Lung (tissue), 12 donors: ENCODE data around the gene STEAP1B. TPM values are rescaled to one million over a fixed set of nuclear protein-coding genes. Genes with fewer than 3 reads are reported as not detected.

Experiments used
- ATAC-seq: fragments of 200-7000 bp; cut with Tn5 transposase; one replicate; pipeline ENCODE4 v1.9.1; 2020; ENCODE audit warnings: moderate number of reproducible peaks; ENCODE audit not compliant: insufficient read depth, low FRiP score
- DNase-seq, 3 donors: peaks; one replicate each; pipeline ENCODE4 v3.0.0-alpha.2; 2013 to 2017
- H3K27ac ChIP-seq, 2 donors: one replicate each; pipeline ENCODE4 v1.5.1; 2013; ENCODE audit warnings: mild to moderate bottlenecking in 2 of 2, moderate library complexity in 2 of 2, control low read depth in 1 of 2, inconsistent platforms in 1 of 2, low read depth in 1 of 2, low read length in 1 of 2
- H3K27me3 ChIP-seq, 3 donors: one replicate each; pipeline ENCODE4 v1.5.1; 2013; ENCODE audit warnings: low read length in 2 of 3; ENCODE audit not compliant: control insufficient read depth in 3 of 3, insufficient read depth in 3 of 3
- H3K36me3 ChIP-seq, 4 donors: one replicate each; pipeline ENCODE4 v1.5.1; 2013; ENCODE audit warnings: low read length in 4 of 4, mild to moderate bottlenecking in 1 of 4, moderate library complexity in 1 of 4; ENCODE audit not compliant: control insufficient read depth in 4 of 4, insufficient read depth in 4 of 4
- H3K4me1 ChIP-seq, 5 donors: one replicate each; pipeline ENCODE4 v1.5.1; 2013; ENCODE audit warnings: low read length in 5 of 5, mild to moderate bottlenecking in 2 of 5, moderate library complexity in 1 of 5; ENCODE audit not compliant: control insufficient read depth in 5 of 5, insufficient read depth in 5 of 5
- H3K4me3 ChIP-seq: one replicate; pipeline ENCODE4 v1.5.1; 2013; ENCODE audit warnings: mild to moderate bottlenecking, control low read depth, moderate library complexity
- H3K9ac ChIP-seq, 2 donors: one replicate each; pipeline ENCODE4 v1.5.1; 2013; ENCODE audit warnings: low read length in 2 of 2, control low read depth in 1 of 2; ENCODE audit not compliant: insufficient read depth in 1 of 2
- H3K9me3 ChIP-seq, 4 donors: one replicate each; pipeline ENCODE4 v1.5.1; 2013; ENCODE audit warnings: low read length in 3 of 4, mild to moderate bottlenecking in 1 of 4, moderate library complexity in 1 of 4; ENCODE audit not compliant: control insufficient read depth in 4 of 4, insufficient read depth in 3 of 4
- CTCF ChIP-seq: IDR thresholded peaks from 2 replicates; pipeline ENCODE4 v1.5.1; 2012; ENCODE audit warnings: mild to moderate bottlenecking; ENCODE audit errors: control extremely low read depth, extremely low read depth
- WGBS, 2 donors: extraction: QIAGEN DNeasy Blood & Tissue Kit; methylation state at CpG; one replicate each; pipeline ENCODE4 v1.1.7; 2013; 5-methylcytosine and 5-hydroxymethylcytosine counted together
- polyA plus RNA-seq, 2 donors: library from polyadenylated mRNA; stranded (reverse); fragments of 200-250 nt; gene quantifications; one replicate each; pipeline ENCODE4 v1.2.1, GENCODE V29; 2013
- total RNA-seq, 2 donors: library from RNA; depleted of rRNA in 1 of 2; stranded (reverse); fragments of >200 nt in 1 of 2; gene quantifications; one replicate each; pipeline ENCODE4 v1.2.1, GENCODE V29; 2014 to 2021
- donor health status: control.
- donor health status: control.
- donor health status: Bipolar disorder and iron deficiency.
- donor health status: healthy.
- donor health status: DM: yes; HTN: yes; CAD: no.

Gene STEAP1B
- total and polyA plus RNA-seq, 4 donors: 0.16 to 1.5 (median 0.96) TPM

GRCh38 chr7:22432203-22432718 is 67.7 kb downstream of the STEAP1B start:
- Histone ChIP-seq H3K4me1 (peaks cover 0 to 2% (median 0%) of the 10 kb centered on the region in 5 donors), H3K9ac (no peak overlapping the region), H3K27me3 (no peaks in the 10 kb centered on the region), H3K9me3 (peaks cover 0 to 3% (median 0%) of the 10 kb centered on the region in 4 donors), H3K4me3 (no peak overlapping the region), H3K36me3 (no peaks in the 10 kb centered on the region), H3K27ac (no peak overlapping the region)
- ATAC-seq: no peak
- 93 to 98% methylated on average over 3 of the region's 3 CpGs for WGBS, 2 donors
- no peak for DNase-seq
- no peak for TF ChIP-seq CTCF

GRCh38 chr7:22430457-22430856 is 69.5 kb downstream of the STEAP1B start:
- Histone ChIP-seq H3K9ac (no peak overlapping the region), H3K4me1 (no peaks in the 10 kb centered on the region), H3K4me3 (no peak overlapping the region), H3K27me3 (no peaks in the 10 kb centered on the region), H3K27ac (no peak overlapping the region), H3K9me3 (no peaks in the 10 kb centered on the region), H3K36me3 (no peaks in the 10 kb centered on the region)
- DNase-seq: no peak
- TF ChIP-seq CTCF: no peak
- WGBS, 2 donors: 82 to 87% methylated on average over 5 of the region's 5 CpGs
- ATAC-seq: no peak

GRCh38 chr7:22429386-22429785 is 70.6 kb downstream of the STEAP1B start:
- no peaks in the 10 kb centered on the region for H3K27me3 ChIP-seq
- WGBS, 2 donors: 78% methylated on average over 2 of the region's 2 CpGs
- ATAC-seq: no peak

More at GRCh38 chr7:22429386-22429785, 70.6 kb downstream of the STEAP1B start:
- Histone ChIP-seq H3K4me3 (no peak overlapping the region), H3K9me3 (no peaks in the 10 kb centered on the region), H3K36me3 (no peaks in the 10 kb centered on the region), H3K9ac (no peak overlapping the region), H3K4me1 (no peaks in the 10 kb centered on the region), H3K27ac (no peak overlapping the region)
- DNase-seq: no peak
- TF ChIP-seq CTCF: no peak
